Naive thymus-derived CD4-positive, alpha-beta T cell (primary cell): Measurements from ENCODE around the gene EPB41L4A. TPM values are rescaled to one million over a fixed set of nuclear protein-coding genes. Genes with fewer than 3 reads are reported as not detected.

Source experiments
- ATAC-seq: fragments of 150-1000 bp; cut with Tn5 transposase; 2 replicates; pipeline ENCODE4 v1.10.0; 2021; ENCODE audit warnings: mild to moderate bottlenecking, moderate library complexity
- CTCF ChIA-PET: fragments of 350-600 bp; sonication (Branson Sonifier 250); formaldehyde crosslinking; loops from one replicate; lab custom pipeline; 2021; ENCODE audit warnings: antibody characterized with exemption; lab: Charles Lee
- POLR2A ChIA-PET: fragments of 350-600 bp; sonication (Branson Sonifier 250); formaldehyde crosslinking; loops from one replicate; lab custom pipeline; 2021; ENCODE audit warnings: antibody characterized with exemption, inconsistent platforms; lab: Charles Lee
- DNase-seq, 9 donors: peaks; one replicate each; pipeline versions ENCODE4 v3.0.0 to v3.0.0-alpha.2; 2020 to 2022; ENCODE audit warnings: mixed read lengths in 1 of 9
- H3K27ac ChIP-seq: one replicate; pipeline ENCODE4 v1.7.0; 2013; ENCODE audit warnings: mild to moderate bottlenecking, low read depth, low read length, moderate library complexity
- H3K27me3 ChIP-seq, 2 donors: one replicate each; pipeline ENCODE4 v1.7.0; 2013; ENCODE audit warnings: low read length in 2 of 2, mild to moderate bottlenecking in 2 of 2, moderate library complexity in 2 of 2; ENCODE audit not compliant: control insufficient read depth in 2 of 2, insufficient read depth in 2 of 2
- H3K36me3 ChIP-seq, 3 experiments: 1 replicate in 2 of 3; 2 replicates in 1 of 3; pipeline ENCODE4 v1.7.0; 2013; ENCODE audit warnings: low read length in 3 of 3, mild to moderate bottlenecking in 3 of 3, moderate library complexity in 1 of 3; ENCODE audit not compliant: insufficient read depth in 3 of 3, control insufficient read depth in 2 of 3
- H3K4me1 ChIP-seq, 2 donors: one replicate each; pipeline ENCODE4 v1.7.0; 2013; ENCODE audit warnings: low read length in 2 of 2, mild to moderate bottlenecking in 2 of 2, moderate library complexity in 1 of 2; ENCODE audit not compliant: control insufficient read depth in 2 of 2, insufficient read depth in 2 of 2
- H3K4me3 ChIP-seq: 2 replicates; pipeline ENCODE4 v1.7.0; 2013; ENCODE audit warnings: mild to moderate bottlenecking, low read length
- H3K9me3 ChIP-seq, 3 experiments: 1 replicate in 2 of 3; 2 replicates in 1 of 3; pipeline ENCODE4 v1.7.0; 2013; ENCODE audit warnings: low read length in 3 of 3; ENCODE audit not compliant: control insufficient read depth in 2 of 3
- H3K27ac Mint-ChIP-seq, 9 donors: one replicate each; pipeline ENCODE4 v1.8.0; 2020 to 2022; ENCODE audit warnings: mixed read lengths in 9 of 9, mild to moderate bottlenecking in 8 of 9, moderate library complexity in 5 of 9, inconsistent platforms in 2 of 9
- H3K27me3 Mint-ChIP-seq, 5 donors: one replicate each; pipeline ENCODE4 v1.8.0; 2021 to 2022; ENCODE audit warnings: mixed read lengths in 5 of 5, mild to moderate bottlenecking in 1 of 5
- H3K36me3 Mint-ChIP-seq, 5 donors: one replicate each; pipeline ENCODE4 v1.8.0; 2020 to 2022; ENCODE audit warnings: mixed read lengths in 5 of 5, mild to moderate bottlenecking in 3 of 5, inconsistent platforms in 1 of 5
- H3K4me1 Mint-ChIP-seq, 7 donors: one replicate each; pipeline ENCODE4 v1.8.0; 2020 to 2022; ENCODE audit warnings: mixed read lengths in 7 of 7, mild to moderate bottlenecking in 3 of 7, inconsistent platforms in 1 of 7
- H3K4me3 Mint-ChIP-seq, 10 donors: one replicate each; pipeline ENCODE4 v1.8.0; 2020 to 2022; ENCODE audit warnings: mild to moderate bottlenecking in 10 of 10, mixed read lengths in 10 of 10, moderate library complexity in 6 of 10, inconsistent platforms in 2 of 10
- H3K9me3 Mint-ChIP-seq, 11 donors: one replicate each; pipeline ENCODE4 v1.8.0; 2020 to 2022; ENCODE audit warnings: mixed read lengths in 11 of 11, mild to moderate bottlenecking in 4 of 11, inconsistent platforms in 1 of 11, moderate library complexity in 1 of 11
- intact Hi-C, 2 donors: fragments of 100-400 bp; cut with micrococcal nuclease; formaldehyde crosslinking; loops; one replicate each; pipeline ENCODE4 v1.15.1; 2023
- polyA plus RNA-seq, 2 donors: library from polyadenylated mRNA; unstranded; fragments of 300-500 nt; fragmentation: Illumina TruSeq; gene quantifications; one replicate each; pipeline ENCODE4 v1.2.3, GENCODE V29; 2021
- total RNA-seq, 6 experiments: library from RNA in 5 of 6; stranded (reverse) in 5 of 6; gene quantifications; 1 replicate in 5 of 6; 2 replicates in 1 of 6; pipeline ENCODE4 v1.2.3 and lab custom pipeline; 2021 to 2026

EPB41L4A gene
- total and polyA plus RNA-seq, 7 experiments from 2014 or later = 0.17 to 1.7 (median 0.96) TPM; not detected in 1

DNA sequence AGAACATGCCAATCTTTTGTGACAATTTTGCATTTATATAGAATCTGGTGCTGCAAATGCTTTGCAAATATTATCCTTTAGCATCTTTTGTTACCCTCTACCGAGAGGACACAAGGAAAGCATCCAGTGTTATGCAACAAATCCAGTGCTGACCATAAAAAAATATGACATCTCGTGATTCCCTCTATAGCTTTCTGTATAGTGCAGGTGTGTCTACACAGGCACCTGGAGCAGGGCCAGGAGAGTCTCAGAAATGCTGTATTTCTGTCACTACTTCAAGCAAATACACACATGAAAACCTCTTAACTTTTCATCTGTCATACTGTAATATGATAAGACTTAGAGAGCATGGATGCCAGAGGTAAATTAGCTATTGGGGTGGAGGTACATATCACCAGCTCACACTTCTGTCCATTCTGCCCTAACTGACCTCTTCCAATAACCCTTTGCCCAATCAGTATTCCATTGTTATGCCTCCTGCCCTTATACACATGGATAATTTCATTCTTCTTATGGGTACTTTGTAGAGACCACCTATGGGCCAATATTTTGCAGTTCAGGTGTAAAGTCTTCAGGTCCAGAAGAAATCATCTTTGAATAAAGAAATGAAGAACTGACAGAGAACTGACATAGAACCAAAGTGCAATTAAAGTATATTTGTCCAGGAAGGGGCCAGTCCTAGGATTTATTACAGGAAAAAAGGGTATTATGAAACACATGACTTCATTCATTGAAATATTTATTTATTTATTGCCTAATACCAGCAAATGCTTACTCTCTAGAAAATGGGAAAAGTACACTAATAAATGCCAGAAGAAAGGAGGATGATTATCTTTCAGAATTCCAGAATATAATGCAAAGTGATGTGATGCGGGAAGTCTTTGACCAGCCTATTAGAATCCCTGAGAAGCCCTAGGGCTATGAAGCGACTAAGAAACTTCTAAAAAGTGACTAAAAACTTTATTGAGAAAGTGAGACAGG lies 106.5 kb downstream of the EPB41L4A start:
- Mint-ChIP-seq H3K36me3 (no peaks in the 10 kb centered on the region), H3K27me3 (peaks cover 0 to 24% (median 12%) of the 10 kb centered on the region in 5 donors), H3K27ac (no peak overlapping the region), H3K4me3 (no peak overlapping the region), H3K4me1 (peaks cover 0 to 3% (median 0%) of the 10 kb centered on the region in 7 donors), H3K9me3 (peaks cover 0 to 4% (median 0%) of the 10 kb centered on the region in 11 donors)
- Histone ChIP-seq H3K4me3 (no peak overlapping the region), H3K27ac (no peak overlapping the region), H3K27me3 (no peaks in the 10 kb centered on the region), H3K9me3 (no peaks in the 10 kb centered on the region), H3K36me3 (no peaks in the 10 kb centered on the region), H3K4me1 (no peaks in the 10 kb centered on the region)
- no peak for ATAC-seq
- ChIA-PET CTCF (no interaction called here), POLR2A (no interaction called here)
- intact Hi-C loops = no loop called here
- DNase-seq = no peak

DNA sequence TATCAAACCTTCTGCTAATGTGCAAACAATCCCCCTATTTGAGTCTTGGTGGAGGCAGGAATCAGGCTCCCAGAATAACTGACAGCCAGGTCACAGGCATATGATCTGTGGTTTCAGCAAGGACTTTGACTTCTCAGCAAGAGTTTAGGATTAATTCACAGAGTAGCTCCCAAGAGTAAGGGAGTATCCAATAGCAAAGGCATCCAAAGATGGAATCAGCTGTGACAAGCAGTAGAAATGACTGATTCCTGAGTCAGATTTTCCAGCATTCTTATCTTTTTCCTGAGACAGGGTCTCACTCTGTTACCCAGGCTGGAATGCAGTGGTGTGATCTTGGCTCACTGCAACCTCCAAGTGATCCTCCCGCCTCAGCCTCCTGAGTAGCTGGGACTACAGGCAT lies 108.3 kb downstream of the EPB41L4A start:
- Histone ChIP-seq H3K27ac (no peak overlapping the region), H3K4me1 (no peaks in the 10 kb centered on the region), H3K36me3 (no peaks in the 10 kb centered on the region), H3K4me3 (no peak overlapping the region), H3K9me3 (no peaks in the 10 kb centered on the region), H3K27me3 (no peaks in the 10 kb centered on the region)
- CTCF ChIA-PET = no interaction called here
- Mint-ChIP-seq H3K9me3 (peaks cover 0 to 4% (median 0%) of the 10 kb centered on the region in 11 donors), H3K27ac (no peak overlapping the region), H3K36me3 (no peaks in the 10 kb centered on the region), H3K4me3 (no peak overlapping the region), H3K27me3 (peaks cover 8 to 25% (median 17%) of the 10 kb centered on the region in 5 donors), H3K4me1 (peaks cover 0 to 3% (median 0%) of the 10 kb centered on the region in 7 donors)
- no peak for ATAC-seq
- intact Hi-C loops = no loop called here
- DNase-seq = no peak
- POLR2A ChIA-PET = no interaction called here

DNA sequence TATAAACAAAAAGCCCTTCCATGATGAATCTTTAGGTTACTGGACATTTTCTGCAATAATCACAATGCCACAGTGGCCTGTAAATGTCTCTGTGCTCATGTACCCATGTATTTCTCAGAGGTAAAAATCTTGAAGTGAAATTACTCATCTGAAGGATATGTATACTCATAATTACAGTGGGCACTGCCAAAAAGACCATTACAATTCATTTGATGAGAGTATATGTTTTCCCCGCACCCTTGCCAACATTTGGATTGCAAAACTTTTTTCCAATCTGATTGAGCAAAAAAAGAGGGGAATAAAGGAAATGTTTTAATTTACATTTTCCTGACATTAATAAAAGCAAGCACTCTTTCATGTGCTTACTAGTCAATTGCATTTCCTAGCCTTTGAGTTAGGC lies 110.5 kb downstream of the EPB41L4A start:
- Mint-ChIP-seq H3K4me1 (peaks cover 0 to 3% (median 0%) of the 10 kb centered on the region in 7 donors), H3K27me3 (peaks cover 8 to 28% (median 22%) of the 10 kb centered on the region in 5 donors), H3K9me3 (peaks cover 0 to 3% (median 0%) of the 10 kb centered on the region in 11 donors), H3K36me3 (no peaks in the 10 kb centered on the region), H3K27ac (no peak overlapping the region), H3K4me3 (no peak overlapping the region)
- H3K4me3 ChIP-seq = no peak overlapping the region
- H3K9me3 ChIP-seq = no peaks in the 10 kb centered on the region
- ChIA-PET POLR2A (no interaction called here), CTCF (no interaction called here)
- DNase-seq (no peak), ATAC-seq (no peak)
- no peaks in the 10 kb centered on the region for H3K4me1 ChIP-seq
- no peaks in the 10 kb centered on the region for H3K36me3 ChIP-seq
- H3K27me3 ChIP-seq = no peaks in the 10 kb centered on the region
- H3K27ac ChIP-seq = no peak overlapping the region
- intact Hi-C loops = no loop called here

DNA sequence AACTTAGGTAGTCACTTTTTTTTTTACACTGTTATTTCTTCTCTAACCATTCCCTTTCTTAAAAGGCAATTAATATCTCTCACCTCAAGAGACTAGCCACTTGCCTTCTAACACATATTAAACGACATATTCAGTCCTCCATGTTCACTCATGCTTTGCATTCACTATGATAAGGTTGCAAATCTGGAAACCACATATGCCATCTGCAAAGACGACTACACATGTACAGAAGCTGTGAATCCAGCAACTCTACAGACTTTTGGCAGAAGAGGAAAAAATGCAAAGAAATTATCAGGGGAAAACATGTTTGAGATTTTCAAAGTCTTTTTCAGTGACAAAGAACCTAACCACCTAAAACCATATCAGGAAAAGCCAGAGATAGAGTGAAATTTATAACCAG lies 112.1 kb downstream of the EPB41L4A start:
- H3K4me1 ChIP-seq = no peaks in the 10 kb centered on the region
- H3K9me3 ChIP-seq = no peaks in the 10 kb centered on the region
- no peak overlapping the region for H3K4me3 ChIP-seq
- ChIA-PET CTCF (no interaction called here), POLR2A (no interaction called here)
- no peak overlapping the region for H3K27ac ChIP-seq
- H3K36me3 Mint-ChIP-seq = no peaks in the 10 kb centered on the region
- no peak overlapping the region for H3K4me3 Mint-ChIP-seq
- H3K27me3 ChIP-seq = no peaks in the 10 kb centered on the region
- DNase-seq (no peak), ATAC-seq (no peak)
- no peaks in the 10 kb centered on the region for H3K36me3 ChIP-seq
- H3K4me1 Mint-ChIP-seq = no peaks in the 10 kb centered on the region
- peaks cover 11 to 37% (median 25%) of the 10 kb centered on the region in 5 donors for H3K27me3 Mint-ChIP-seq
- intact Hi-C loops = no loop called here
- H3K27ac Mint-ChIP-seq = no peak overlapping the region
- H3K9me3 Mint-ChIP-seq = peaks cover 0 to 6% (median 0%) of the 10 kb centered on the region in 11 donors

DNA sequence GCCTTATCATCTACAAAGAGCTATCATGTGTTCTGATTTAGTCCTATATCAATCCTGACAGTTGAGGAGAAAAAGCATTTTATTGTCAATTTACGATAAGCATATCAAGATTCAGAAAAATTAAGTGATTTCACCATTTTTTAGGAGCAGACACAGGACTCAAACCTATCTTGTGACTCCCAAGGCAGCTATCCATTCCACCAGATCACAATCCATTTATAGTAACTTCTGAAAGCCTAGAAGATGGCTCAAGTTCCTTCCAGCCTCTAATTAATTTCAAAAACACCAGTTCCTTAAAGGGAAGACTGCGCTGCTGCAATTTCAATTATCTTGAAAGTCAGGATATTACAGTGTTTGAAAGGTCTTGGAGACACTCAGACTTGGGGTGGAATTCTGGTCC lies 114.3 kb downstream of the EPB41L4A start:
- Mint-ChIP-seq H3K27ac (no peak overlapping the region), H3K27me3 (peaks cover 16 to 42% (median 26%) of the 10 kb centered on the region in 5 donors), H3K9me3 (peaks cover 0 to 13% (median 5%) of the 10 kb centered on the region in 11 donors), H3K4me3 (no peak overlapping the region), H3K4me1 (no peaks in the 10 kb centered on the region), H3K36me3 (no peaks in the 10 kb centered on the region)
- ChIA-PET POLR2A (no interaction called here), CTCF (no interaction called here)
- H3K27me3 ChIP-seq = no peaks in the 10 kb centered on the region
- DNase-seq (no peak), ATAC-seq (no peak)
- no peak overlapping the region for H3K27ac ChIP-seq
- H3K9me3 ChIP-seq = no peaks in the 10 kb centered on the region
- intact Hi-C loops = no loop called here
- no peaks in the 10 kb centered on the region for H3K4me1 ChIP-seq
- no peak overlapping the region for H3K4me3 ChIP-seq
- H3K36me3 ChIP-seq = no peaks in the 10 kb centered on the region

DNA sequence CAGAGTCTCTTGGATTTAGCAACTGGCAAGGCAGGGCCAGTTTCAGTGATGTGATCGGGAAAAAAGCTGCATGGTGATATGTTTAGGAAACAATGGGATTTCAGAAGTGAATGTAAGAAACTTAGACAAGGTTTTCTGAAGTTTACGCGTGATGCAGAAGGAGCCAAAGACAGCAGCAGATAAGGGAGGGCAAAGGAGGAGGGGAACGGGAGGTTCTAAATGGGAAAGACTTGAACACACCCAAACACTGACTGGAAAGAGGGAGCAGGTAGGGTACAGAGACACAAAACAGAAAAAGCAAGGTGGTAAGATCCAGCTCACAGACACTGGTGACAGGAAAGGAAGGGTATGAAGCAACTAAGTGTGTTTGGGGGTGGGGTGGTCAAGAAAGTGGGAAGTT lies 115.4 kb downstream of the EPB41L4A start:
- Mint-ChIP-seq H3K27me3 (peaks cover 16 to 46% (median 26%) of the 10 kb centered on the region in 5 donors), H3K4me3 (no peak overlapping the region), H3K27ac (no peak overlapping the region), H3K36me3 (peaks cover 0 to 5% (median 0%) of the 10 kb centered on the region in 5 donors), H3K4me1 (no peaks in the 10 kb centered on the region), H3K9me3 (peaks cover 4 to 23% (median 13%) of the 10 kb centered on the region in 11 donors)
- DNase-seq (no peak), ATAC-seq (no peak)
- Histone ChIP-seq H3K27ac (no peak overlapping the region), H3K27me3 (no peaks in the 10 kb centered on the region), H3K4me3 (no peak overlapping the region), H3K9me3 (no peaks in the 10 kb centered on the region), H3K36me3 (no peaks in the 10 kb centered on the region), H3K4me1 (no peaks in the 10 kb centered on the region)
- ChIA-PET POLR2A (no interaction called here), CTCF (interaction anchor here (0.6 kb wide), 1 partner anchor 1475 kb away, joined by 3 read pairs; no protein-coding TSS in a partner anchor)
- intact Hi-C loops = no loop called here
